Upper lobe of left lung (tissue), 4 donors: ENCODE measurements around the gene MMD2.

Experiments
- EP300 ChIP-seq, 4 donors: sonication (generic); formaldehyde crosslinking; IDR thresholded peaks; one replicate each; pipeline ENCODE4 v1.5.1; 2017; ENCODE audit warnings: antibody characterized with exemption in 4 of 4, control low read depth in 2 of 4
- POLR2A ChIP-seq, 4 donors: fragments of 450-650 bp; IDR thresholded peaks; one replicate each; pipeline ENCODE4 v1.5.1; 2016 to 2017; ENCODE audit warnings: antibody characterized with exemption in 4 of 4, mild to moderate bottlenecking in 2 of 4
- TF ChIP-seq, protein P1 (sequence below), 6 experiments: fragments of 450-650 bp in 4 of 6; fragments of 200-600 bp in 2 of 6; sonication (generic) in 2 of 6; IDR thresholded peaks; one replicate each; pipeline ENCODE4 v1.5.1; 2016 to 2019; ENCODE audit warnings: antibody characterized with exemption in 6 of 6

DNA sequence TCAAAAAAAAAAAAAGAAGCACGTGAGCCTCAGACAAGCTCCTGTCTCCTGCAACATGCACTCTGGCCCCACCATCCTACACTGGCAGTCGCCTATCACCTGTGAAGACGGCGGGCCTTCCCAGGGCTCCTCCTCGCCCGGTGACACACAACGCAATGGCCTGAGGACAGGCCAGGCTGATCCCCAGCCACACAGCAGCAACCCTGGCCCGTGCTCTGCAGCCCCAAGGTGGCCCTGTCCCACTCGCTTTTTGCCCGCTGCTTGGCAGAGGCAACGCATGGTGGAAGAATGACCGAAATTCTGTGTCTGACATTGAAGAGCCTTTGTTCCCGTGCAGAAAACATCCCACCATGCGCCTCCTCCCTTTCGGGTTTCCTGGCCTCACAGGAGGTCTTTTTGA, 83.6 kb downstream of the MMD2 start:
- TF ChIP-seq, protein P1, sequence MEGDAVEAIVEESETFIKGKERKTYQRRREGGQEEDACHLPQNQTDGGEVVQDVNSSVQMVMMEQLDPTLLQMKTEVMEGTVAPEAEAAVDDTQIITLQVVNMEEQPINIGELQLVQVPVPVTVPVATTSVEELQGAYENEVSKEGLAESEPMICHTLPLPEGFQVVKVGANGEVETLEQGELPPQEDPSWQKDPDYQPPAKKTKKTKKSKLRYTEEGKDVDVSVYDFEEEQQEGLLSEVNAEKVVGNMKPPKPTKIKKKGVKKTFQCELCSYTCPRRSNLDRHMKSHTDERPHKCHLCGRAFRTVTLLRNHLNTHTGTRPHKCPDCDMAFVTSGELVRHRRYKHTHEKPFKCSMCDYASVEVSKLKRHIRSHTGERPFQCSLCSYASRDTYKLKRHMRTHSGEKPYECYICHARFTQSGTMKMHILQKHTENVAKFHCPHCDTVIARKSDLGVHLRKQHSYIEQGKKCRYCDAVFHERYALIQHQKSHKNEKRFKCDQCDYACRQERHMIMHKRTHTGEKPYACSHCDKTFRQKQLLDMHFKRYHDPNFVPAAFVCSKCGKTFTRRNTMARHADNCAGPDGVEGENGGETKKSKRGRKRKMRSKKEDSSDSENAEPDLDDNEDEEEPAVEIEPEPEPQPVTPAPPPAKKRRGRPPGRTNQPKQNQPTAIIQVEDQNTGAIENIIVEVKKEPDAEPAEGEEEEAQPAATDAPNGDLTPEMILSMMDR (IDR thresholded peaks at IDR 0.05): no peak
- TF ChIP-seq EP300 (IDR thresholded peaks at IDR 0.05) (no peak), POLR2A (IDR thresholded peaks at IDR 0.05) (no peak)
